Skeletal muscle satellite cell (primary cell): Measurements from ENCODE around the gene ANKRD22.

Source experiments
- H3K27me3 ChIP-seq: 2 replicates; pipeline ENCODE4 v1.7.0; 2013; ENCODE audit warnings: low read length; ENCODE audit not compliant: control insufficient read depth, insufficient read depth
- H3K36me3 ChIP-seq: 2 replicates; pipeline ENCODE4 v1.7.0; 2013; ENCODE audit warnings: mild to moderate bottlenecking, control low read depth, low read length; ENCODE audit not compliant: insufficient read depth
- H3K4me1 ChIP-seq: 2 replicates; pipeline ENCODE4 v1.7.0; 2013; ENCODE audit warnings: low read length; ENCODE audit not compliant: control insufficient read depth, insufficient read depth
- H3K4me2 ChIP-seq: 2 replicates; pipeline ENCODE4 v1.7.0; 2013; ENCODE audit warnings: mild to moderate bottlenecking, low read length
- H3K4me3 ChIP-seq: 2 replicates; pipeline ENCODE4 v1.7.0; 2013; ENCODE audit warnings: low read length
- H3K9ac ChIP-seq: 2 replicates; pipeline ENCODE4 v1.7.0; 2013; ENCODE audit warnings: mild to moderate bottlenecking, low read depth, low read length, moderate library complexity
- H3K9me3 ChIP-seq: replicated peaks from 2 replicates; pipeline ENCODE4 v1.7.0; 2013; ENCODE audit warnings: mild to moderate bottlenecking, control low read depth, low read length

ANKRD22 gene

DNA sequence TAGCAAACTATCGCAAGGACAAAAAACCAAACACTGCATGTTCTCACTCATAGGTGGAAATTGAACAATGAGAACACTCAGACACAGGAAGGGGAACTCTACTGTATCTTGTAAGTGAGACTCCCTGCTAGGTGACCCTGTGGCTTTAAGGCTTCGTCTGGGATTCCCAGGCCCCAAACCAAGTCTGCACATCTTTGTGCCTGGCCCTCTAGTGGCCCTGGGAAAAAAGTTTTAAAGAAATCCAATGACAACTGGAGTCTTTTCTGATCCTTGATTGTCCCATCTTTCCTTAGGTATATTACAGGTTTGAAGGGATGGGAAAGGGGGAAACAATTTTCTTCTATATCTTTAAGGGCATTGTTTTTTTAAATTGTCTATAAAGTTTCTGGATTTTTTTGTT is 59.7 kb downstream of the ANKRD22 start:
- Histone ChIP-seq H3K9ac (no peak overlapping the region), H3K9me3 (no peaks in the 10 kb centered on the region), H3K27me3 (no peaks in the 10 kb centered on the region), H3K4me3 (no peak overlapping the region), H3K4me1 (peaks cover 26% of the 10 kb centered on the region), H3K4me2 (no peak overlapping the region), H3K36me3 (no peaks in the 10 kb centered on the region)

- peaks cover 16% of the 10 kb centered on the region for H3K4me1 ChIP-seq
- no peaks in the 10 kb centered on the region for H3K36me3 ChIP-seq
- H3K9me3 ChIP-seq, result no peaks in the 10 kb centered on the region
- no peak overlapping the region for H3K4me3 ChIP-seq
- H3K9ac ChIP-seq, result no peak overlapping the region
- no peaks in the 10 kb centered on the region for H3K27me3 ChIP-seq
- no peak overlapping the region for H3K4me2 ChIP-seq
Measured at GRCh38 chr10:88788924-88789323, 62.7 kb downstream of the ANKRD22 start.

DNA sequence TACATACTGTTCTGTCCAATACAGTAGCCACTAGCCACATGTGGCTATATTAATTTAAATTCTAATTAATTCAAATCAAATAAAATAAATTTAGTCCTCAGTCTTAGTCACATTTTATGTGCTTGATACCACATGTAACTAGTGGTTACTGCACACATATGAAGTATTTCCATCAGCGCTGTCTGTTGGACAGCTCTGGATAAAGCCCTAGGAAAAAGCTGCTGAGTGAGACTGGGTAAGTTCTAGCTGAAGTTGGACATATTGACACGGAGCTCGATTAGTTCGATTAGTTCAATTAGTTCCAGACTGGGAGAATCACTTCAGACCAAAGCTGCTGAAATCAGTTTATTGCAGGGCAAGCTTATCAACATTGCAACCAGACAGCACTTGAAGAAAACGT is 64.2 kb downstream of the ANKRD22 start:
- H3K36me3 ChIP-seq, result no peaks in the 10 kb centered on the region
- H3K27me3 ChIP-seq, result no peaks in the 10 kb centered on the region
- H3K9me3 ChIP-seq, result no peaks in the 10 kb centered on the region
- H3K4me1 ChIP-seq, result peaks cover 3% of the 10 kb centered on the region
- no peak overlapping the region for H3K4me2 ChIP-seq
- no peak overlapping the region for H3K9ac ChIP-seq
- H3K4me3 ChIP-seq, result no peak overlapping the region

DNA sequence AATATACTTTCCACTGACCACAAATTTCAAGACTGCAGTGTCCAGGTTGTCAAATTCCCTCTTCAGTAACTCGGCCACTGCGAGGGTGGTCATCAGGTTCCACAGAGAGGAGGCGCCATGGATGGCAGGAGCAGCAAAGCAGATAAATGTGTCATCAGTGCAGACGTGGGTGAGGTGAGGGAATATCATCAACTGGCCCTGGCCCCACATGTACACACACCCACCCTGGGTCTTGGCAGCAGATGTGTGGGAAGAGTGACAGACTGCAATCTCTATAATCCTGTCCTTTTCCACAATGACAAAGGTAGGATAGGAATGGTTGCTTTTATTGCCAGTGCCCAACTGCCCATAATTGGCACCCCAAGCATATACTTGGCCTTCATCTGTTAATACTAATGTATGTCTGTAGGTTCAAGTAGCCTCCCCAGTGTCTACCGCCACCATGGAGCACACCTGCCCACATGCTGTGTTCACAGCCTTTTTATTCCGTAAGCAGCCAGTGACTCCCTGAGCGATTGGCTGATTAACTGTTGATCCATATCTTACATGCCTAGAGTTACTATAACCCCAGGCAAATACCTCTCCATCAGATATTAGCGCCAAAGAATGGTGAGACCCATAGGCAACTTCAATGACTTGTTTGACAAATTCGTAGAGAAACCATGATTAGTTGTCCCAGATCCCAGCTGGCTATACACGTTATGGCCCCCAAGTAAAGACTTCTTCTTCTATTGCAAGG is 65.4 kb downstream of the ANKRD22 start:
- no peaks in the 10 kb centered on the region for H3K27me3 ChIP-seq
- no peaks in the 10 kb centered on the region for H3K9me3 ChIP-seq
- H3K36me3 ChIP-seq, result no peaks in the 10 kb centered on the region
- H3K4me1 ChIP-seq, result no peaks in the 10 kb centered on the region
- H3K4me3 ChIP-seq, result no peak overlapping the region
- H3K4me2 ChIP-seq, result no peak overlapping the region
- no peak overlapping the region for H3K9ac ChIP-seq

GRCh38 chr10:88783724-88784123 is 67.9 kb downstream of the ANKRD22 start:
- Histone ChIP-seq H3K9ac (no peak overlapping the region), H3K4me2 (no peak overlapping the region), H3K27me3 (no peaks in the 10 kb centered on the region), H3K9me3 (no peaks in the 10 kb centered on the region), H3K36me3 (no peaks in the 10 kb centered on the region), H3K4me1 (no peaks in the 10 kb centered on the region), H3K4me3 (no peak overlapping the region)

GRCh38 chr10:88782222-88782621 is 69.4 kb downstream of the ANKRD22 start:
- Histone ChIP-seq H3K4me1 (no peaks in the 10 kb centered on the region), H3K27me3 (no peaks in the 10 kb centered on the region), H3K36me3 (no peaks in the 10 kb centered on the region)

GRCh38 chr10:88781206-88781605 is 70.4 kb downstream of the ANKRD22 start:
- Histone ChIP-seq H3K4me2 (no peak overlapping the region), H3K9me3 (no peaks in the 10 kb centered on the region), H3K36me3 (no peaks in the 10 kb centered on the region), H3K4me3 (no peak overlapping the region), H3K9ac (no peak overlapping the region), H3K4me1 (no peaks in the 10 kb centered on the region), H3K27me3 (no peaks in the 10 kb centered on the region)

More at GRCh38 chr10:88782222-88782621, 69.4 kb downstream of the ANKRD22 start:
- Histone ChIP-seq H3K9ac (no peak overlapping the region), H3K4me3 (no peak overlapping the region), H3K4me2 (no peak overlapping the region), H3K9me3 (no peaks in the 10 kb centered on the region)
